ENCODE measurements around the gene IQCK.

DNA sequence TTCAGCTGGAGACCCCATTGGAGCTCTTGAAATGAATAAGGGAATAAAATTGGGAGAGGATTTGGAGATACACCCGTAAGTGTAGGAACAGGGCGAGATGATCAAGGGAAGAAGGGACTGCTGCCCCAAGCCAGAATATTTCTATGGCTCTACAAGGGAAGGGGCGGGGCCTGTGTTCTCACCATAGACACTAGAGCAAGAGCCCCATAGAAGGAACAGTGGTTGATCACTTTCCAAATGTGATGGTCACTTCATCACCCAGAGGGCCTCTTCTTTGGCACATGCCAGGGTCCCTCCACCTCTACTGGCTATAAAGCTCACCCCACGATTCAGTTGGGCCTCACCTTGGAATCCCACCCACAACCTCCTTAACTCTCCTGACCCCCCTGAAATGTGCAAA lies 141.5 kb downstream of the IQCK start:
- TF ChIP-seq, protein P1, sequence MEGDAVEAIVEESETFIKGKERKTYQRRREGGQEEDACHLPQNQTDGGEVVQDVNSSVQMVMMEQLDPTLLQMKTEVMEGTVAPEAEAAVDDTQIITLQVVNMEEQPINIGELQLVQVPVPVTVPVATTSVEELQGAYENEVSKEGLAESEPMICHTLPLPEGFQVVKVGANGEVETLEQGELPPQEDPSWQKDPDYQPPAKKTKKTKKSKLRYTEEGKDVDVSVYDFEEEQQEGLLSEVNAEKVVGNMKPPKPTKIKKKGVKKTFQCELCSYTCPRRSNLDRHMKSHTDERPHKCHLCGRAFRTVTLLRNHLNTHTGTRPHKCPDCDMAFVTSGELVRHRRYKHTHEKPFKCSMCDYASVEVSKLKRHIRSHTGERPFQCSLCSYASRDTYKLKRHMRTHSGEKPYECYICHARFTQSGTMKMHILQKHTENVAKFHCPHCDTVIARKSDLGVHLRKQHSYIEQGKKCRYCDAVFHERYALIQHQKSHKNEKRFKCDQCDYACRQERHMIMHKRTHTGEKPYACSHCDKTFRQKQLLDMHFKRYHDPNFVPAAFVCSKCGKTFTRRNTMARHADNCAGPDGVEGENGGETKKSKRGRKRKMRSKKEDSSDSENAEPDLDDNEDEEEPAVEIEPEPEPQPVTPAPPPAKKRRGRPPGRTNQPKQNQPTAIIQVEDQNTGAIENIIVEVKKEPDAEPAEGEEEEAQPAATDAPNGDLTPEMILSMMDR (IDR thresholded peaks at IDR 0.05; ENCODE audit: low read depth, low read length, poor library complexity, severe bottlenecking), result no peak
- no peak for TF ChIP-seq EZH2phosphoT487 (IDR thresholded peaks at IDR 0.05; ENCODE audit: borderline replicate concordance, low read length)

Data from DOHH2 (cell line).